ENCODE results near the gene TAF15. TPM values are rescaled to one million over a fixed set of nuclear protein-coding genes. Genes with fewer than 3 reads are reported as not detected.

The TAF15 gene
- total and polyA plus RNA-seq, 2 of the 4 experiments (the other 2 are of a cell fraction), result 46.8 to 98.0 TPM

GRCh38 chr17:35841101-35841500 lies 31.8 kb downstream of the TAF15 start:
- Histone ChIP-seq H3K18ac (ENCODE audit: low read depth, low read length) (no peak overlapping the region), H2BK5ac (ENCODE audit: low read depth, low read length, poor library complexity, severe bottlenecking) (no peak overlapping the region), H4K20me1 (ENCODE audit: insufficient read depth, low read length) (peaks cover 4% of the 10 kb centered on the region; the same call in 1 of the 2 replicates), H3K23ac (ENCODE audit: low read depth, low read length) (no peak overlapping the region), H3K9me3 (ENCODE audit: control insufficient read depth, insufficient read depth, low read length) (no peaks in the 10 kb centered on the region), H2AK5ac (ENCODE audit: low read depth, low read length) (no peak overlapping the region), H4K91ac (ENCODE audit: insufficient read depth, low read depth, low read length) (no peak overlapping the region), H3K27ac (ENCODE audit: insufficient read depth, low read length) (no peak overlapping the region), H3K79me1 (ENCODE audit: low read depth in 1 of 2, low read length in 2 of 2) (peaks cover 5 to 11% of the 10 kb centered on the region in 2 experiments; a peak in 2 of 4 replicates), H2AK9ac (replicated peaks; ENCODE audit: low read depth, low read length, poor library complexity) (no peak overlapping the region), H3K9me1 (ENCODE audit: insufficient read depth, low read length) (no peaks in the 10 kb centered on the region), H3K4me1 (ENCODE audit: control insufficient read depth, insufficient read depth, low read length) (no peaks in the 10 kb centered on the region), H3K4me2 (ENCODE audit: low read depth, low read length) (no peak overlapping the region), H2BK20ac (ENCODE audit: low read depth, low read length) (no peak overlapping the region), H4K8ac (ENCODE audit: low read depth in 2 of 2, low read length in 2 of 2) (no peak overlapping the region), H2BK120ac (ENCODE audit: low read depth, low read length) (no peak overlapping the region), H3K27me3 (ENCODE audit: control insufficient read depth, insufficient read depth, low read length) (no peaks in the 10 kb centered on the region), H3K4me3 (ENCODE audit: insufficient read depth, low read depth, low read length) (no peak overlapping the region), H4K5ac (ENCODE audit: low read depth, low read length) (no peak overlapping the region), H3K56ac (ENCODE audit: extremely low read depth, insufficient read depth, low read length) (no peak overlapping the region), H2AFZ (replicated peaks; ENCODE audit: low read length, poor library complexity) (no peak overlapping the region), H3K36me3 (ENCODE audit: control insufficient read depth, insufficient read depth, low read length) (peaks cover 64% of the 10 kb centered on the region), H3K14ac (replicated peaks; ENCODE audit: low read depth, low read length) (no peak overlapping the region), H2BK15ac (ENCODE audit: low read depth, low read length) (no peak overlapping the region), H3K9ac (ENCODE audit: low read depth, low read length) (no peak overlapping the region), H3K4ac (ENCODE audit: low read depth, low read length) (no peak overlapping the region)
- POLR2A ChIA-PET (ENCODE audit: unreplicated experiment), result no interaction called here
- intact Hi-C loops (cut with micrococcal nuclease) (no loop called here), in situ Hi-C loops (cut with MboI; ENCODE audit: low sequenced_read_pairs) (no loop called here), dilution Hi-C loops (cut with HindIII; ENCODE audit: low sequenced_read_pairs, unreplicated experiment) (no loop called here)
- ATAC-seq (ENCODE audit: low read depth) (no peak), DNase-seq (no peak)
- CTCF ChIA-PET, result interaction anchor here (0.7 kb wide), 2 partner anchors 8 to 31 kb away, joined by 3 to 4 read pairs; no protein-coding TSS in a partner anchor
- no TSS peak for BruUV-seq (replicated peaks)
- WGBS, 2 experiments (ENCODE audit: extremely low coverage in 2 of 2, insufficient read length in 1 of 2), result no CpG with 5 or more reads among the region's 3 CpGs
- TF ChIP-seq BHLHE40 (IDR thresholded peaks at IDR 0.05; ENCODE audit: low read depth, low read length) (no peak), FOS (IDR thresholded peaks at IDR 0.05; ENCODE audit: low read depth, low read length) (no peak), RCOR1 (IDR thresholded peaks at IDR 0.05; ENCODE audit: insufficient replicate concordance, low read length) (no peak), MAFK (IDR thresholded peaks at IDR 0.05; ENCODE audit: low read depth, low read length) (no peak), RAD21 (IDR thresholded peaks at IDR 0.05; ENCODE audit: low read length) (no peak), CEBPB (IDR thresholded peaks at IDR 0.05; ENCODE audit: low read depth, low read length) (no peak), SMC3 (IDR thresholded peaks at IDR 0.05; ENCODE audit: low read depth, low read length) (no peak), MXI1 (IDR thresholded peaks at IDR 0.05; ENCODE audit: borderline replicate concordance, low read depth, low read length) (no peak), CHD1 (IDR thresholded peaks at IDR 0.05; ENCODE audit: low read depth, low read length) (no peak), NFE2L2 (IDR thresholded peaks at IDR 0.05; ENCODE audit: low read depth, low read length) (no peak)
- TF ChIP-seq, protein P1, sequence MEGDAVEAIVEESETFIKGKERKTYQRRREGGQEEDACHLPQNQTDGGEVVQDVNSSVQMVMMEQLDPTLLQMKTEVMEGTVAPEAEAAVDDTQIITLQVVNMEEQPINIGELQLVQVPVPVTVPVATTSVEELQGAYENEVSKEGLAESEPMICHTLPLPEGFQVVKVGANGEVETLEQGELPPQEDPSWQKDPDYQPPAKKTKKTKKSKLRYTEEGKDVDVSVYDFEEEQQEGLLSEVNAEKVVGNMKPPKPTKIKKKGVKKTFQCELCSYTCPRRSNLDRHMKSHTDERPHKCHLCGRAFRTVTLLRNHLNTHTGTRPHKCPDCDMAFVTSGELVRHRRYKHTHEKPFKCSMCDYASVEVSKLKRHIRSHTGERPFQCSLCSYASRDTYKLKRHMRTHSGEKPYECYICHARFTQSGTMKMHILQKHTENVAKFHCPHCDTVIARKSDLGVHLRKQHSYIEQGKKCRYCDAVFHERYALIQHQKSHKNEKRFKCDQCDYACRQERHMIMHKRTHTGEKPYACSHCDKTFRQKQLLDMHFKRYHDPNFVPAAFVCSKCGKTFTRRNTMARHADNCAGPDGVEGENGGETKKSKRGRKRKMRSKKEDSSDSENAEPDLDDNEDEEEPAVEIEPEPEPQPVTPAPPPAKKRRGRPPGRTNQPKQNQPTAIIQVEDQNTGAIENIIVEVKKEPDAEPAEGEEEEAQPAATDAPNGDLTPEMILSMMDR (conservative IDR thresholded peaks at IDR 0.05; ENCODE audit: low read depth, low read length), result no peak
- TF ChIP-seq, protein P2, sequence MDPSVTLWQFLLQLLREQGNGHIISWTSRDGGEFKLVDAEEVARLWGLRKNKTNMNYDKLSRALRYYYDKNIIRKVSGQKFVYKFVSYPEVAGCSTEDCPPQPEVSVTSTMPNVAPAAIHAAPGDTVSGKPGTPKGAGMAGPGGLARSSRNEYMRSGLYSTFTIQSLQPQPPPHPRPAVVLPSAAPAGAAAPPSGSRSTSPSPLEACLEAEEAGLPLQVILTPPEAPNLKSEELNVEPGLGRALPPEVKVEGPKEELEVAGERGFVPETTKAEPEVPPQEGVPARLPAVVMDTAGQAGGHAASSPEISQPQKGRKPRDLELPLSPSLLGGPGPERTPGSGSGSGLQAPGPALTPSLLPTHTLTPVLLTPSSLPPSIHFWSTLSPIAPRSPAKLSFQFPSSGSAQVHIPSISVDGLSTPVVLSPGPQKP (IDR thresholded peaks at IDR 0.05; ENCODE audit: borderline replicate concordance, low read depth, low read length), result no peak

Data from IMR-90 (cell line).